ENCODE measurements around the gene DDX6. TPM values are rescaled to one million over a fixed set of nuclear protein-coding genes. Genes with fewer than 3 reads are reported as not detected.

The DDX6 gene
- total RNA-seq, 1 experiment from 2014 or later, result 52.8 TPM

- Histone ChIP-seq H2AFZ (ENCODE audit: low read length) (no peak overlapping the region), H3K27me3 (ENCODE audit: low read length) (no peaks in the 10 kb centered on the region), H3K9ac (ENCODE audit: low read length) (no peak overlapping the region), H3K9me3 (ENCODE audit: low read length) (no peaks in the 10 kb centered on the region), H3K4me3 (ENCODE audit: low read length) (no peak overlapping the region), H3K79me2 (ENCODE audit: low read length) (no peaks in the 10 kb centered on the region), H3K36me3 (ENCODE audit: insufficient read depth, low read length) (no peaks in the 10 kb centered on the region), H3K4me2 (ENCODE audit: low read depth, low read length, poor library complexity, severe bottlenecking) (no peak overlapping the region), H4K20me1 (ENCODE audit: insufficient read depth, low read depth, low read length) (no peaks in the 10 kb centered on the region), H3K4me1 (ENCODE audit: low read length) (no peaks in the 10 kb centered on the region), H3K27ac (ENCODE audit: low read length) (no peak overlapping the region), H3K9me2 (replicated peaks; ENCODE audit: insufficient read depth, low read length) (no peaks in the 10 kb centered on the region)
- no peak for DNase-seq
Measured at GRCh38 chr11:118799372-118799771, 8.4 kb upstream of the DDX6 start.

- Histone ChIP-seq H3K36me3 (ENCODE audit: insufficient read depth, low read length) (no peaks in the 10 kb centered on the region), H3K4me2 (ENCODE audit: low read depth, low read length, poor library complexity, severe bottlenecking) (no peak overlapping the region), H3K4me1 (ENCODE audit: low read length) (peaks cover 10% of the 10 kb centered on the region)
Measured at GRCh38 chr11:118797510-118797909, 6.5 kb upstream of the DDX6 start.

GRCh38 chr11:118792570-118793124, 1.7 kb upstream of the DDX6 start:
- H3K9me2 ChIP-seq (replicated peaks; ENCODE audit: insufficient read depth, low read length), result no peaks in the 10 kb centered on the region
- peak overlapping the region; percentile 90 for H3K4me3 ChIP-seq (ENCODE audit: low read length)
- H3K4me2 ChIP-seq (ENCODE audit: low read depth, low read length, poor library complexity, severe bottlenecking), result peak overlapping the region; percentile 77
- DNase-seq, result peak; percentile 92
- peaks cover 31% of the 10 kb centered on the region for H3K79me2 ChIP-seq (ENCODE audit: low read length)
- H3K27me3 ChIP-seq (ENCODE audit: low read length), result no peaks in the 10 kb centered on the region
- H4K20me1 ChIP-seq (ENCODE audit: insufficient read depth, low read depth, low read length), result no peaks in the 10 kb centered on the region
- H2AFZ ChIP-seq (ENCODE audit: low read length), result no peak overlapping the region
- no peaks in the 10 kb centered on the region for H3K36me3 ChIP-seq (ENCODE audit: insufficient read depth, low read length)
- H3K9ac ChIP-seq (ENCODE audit: low read length), result peak overlapping the region; percentile 96
- peaks cover 18% of the 10 kb centered on the region for H3K4me1 ChIP-seq (ENCODE audit: low read length)
- peak overlapping the region; percentile 94 for H3K27ac ChIP-seq (ENCODE audit: low read length)
- H3K9me3 ChIP-seq (ENCODE audit: low read length), result no peaks in the 10 kb centered on the region

More at GRCh38 chr11:118797510-118797909, 6.5 kb upstream of the DDX6 start:
- Histone ChIP-seq H3K27ac (ENCODE audit: low read length) (no peak overlapping the region), H3K9ac (ENCODE audit: low read length) (no peak overlapping the region), H3K9me2 (replicated peaks; ENCODE audit: insufficient read depth, low read length) (no peaks in the 10 kb centered on the region), H2AFZ (ENCODE audit: low read length) (no peak overlapping the region), H3K27me3 (ENCODE audit: low read length) (no peaks in the 10 kb centered on the region), H3K4me3 (ENCODE audit: low read length) (no peak overlapping the region), H4K20me1 (ENCODE audit: insufficient read depth, low read depth, low read length) (no peaks in the 10 kb centered on the region), H3K9me3 (ENCODE audit: low read length) (no peaks in the 10 kb centered on the region), H3K79me2 (ENCODE audit: low read length) (no peaks in the 10 kb centered on the region)
- DNase-seq, result no peak

- H4K20me1 ChIP-seq (ENCODE audit: insufficient read depth, low read depth, low read length), result no peaks in the 10 kb centered on the region
- no peaks in the 10 kb centered on the region for H3K9me3 ChIP-seq (ENCODE audit: low read length)
- peak; percentile 52 for DNase-seq
- H3K4me2 ChIP-seq (ENCODE audit: low read depth, low read length, poor library complexity, severe bottlenecking), result peak overlapping the region; percentile 77
- no peaks in the 10 kb centered on the region for H3K36me3 ChIP-seq (ENCODE audit: insufficient read depth, low read length)
- H3K9me2 ChIP-seq (replicated peaks; ENCODE audit: insufficient read depth, low read length), result no peaks in the 10 kb centered on the region
- peak overlapping the region; percentile 96 for H3K9ac ChIP-seq (ENCODE audit: low read length)
- H3K27ac ChIP-seq (ENCODE audit: low read length), result peak overlapping the region; percentile 94
- no peaks in the 10 kb centered on the region for H3K27me3 ChIP-seq (ENCODE audit: low read length)
- H2AFZ ChIP-seq (ENCODE audit: low read length), result no peak overlapping the region; the same call in 1 of the 2 replicates
- H3K79me2 ChIP-seq (ENCODE audit: low read length), result peaks cover 37% of the 10 kb centered on the region
- peaks cover 18% of the 10 kb centered on the region for H3K4me1 ChIP-seq (ENCODE audit: low read length)
- H3K4me3 ChIP-seq (ENCODE audit: low read length), result peak overlapping the region; percentile 90
Measured at GRCh38 chr11:118791961-118792569, 1.1 kb upstream of the DDX6 start.

- no peaks in the 10 kb centered on the region for H3K9me2 ChIP-seq (replicated peaks; ENCODE audit: insufficient read depth, low read length)
- H3K79me2 ChIP-seq (ENCODE audit: low read length), result peaks cover 52% of the 10 kb centered on the region
- DNase-seq, result peak; percentile 66
Measured at GRCh38 chr11:118790357-118791110, 430 bp downstream of the DDX6 start.

GRCh38 chr11:118789501-118790356, 1.2 kb downstream of the DDX6 start:
- no peaks in the 10 kb centered on the region for H4K20me1 ChIP-seq (ENCODE audit: insufficient read depth, low read depth, low read length)
- H3K9me2 ChIP-seq (replicated peaks; ENCODE audit: insufficient read depth, low read length), result no peaks in the 10 kb centered on the region
- DNase-seq, result peak; percentile 49
- peak overlapping the region; percentile 90 for H3K4me3 ChIP-seq (ENCODE audit: low read length)
- H3K4me2 ChIP-seq (ENCODE audit: low read depth, low read length, poor library complexity, severe bottlenecking), result peak overlapping the region; percentile 77
- no peaks in the 10 kb centered on the region for H3K9me3 ChIP-seq (ENCODE audit: low read length)
- H2AFZ ChIP-seq (ENCODE audit: low read length), result no peak overlapping the region
- H3K4me1 ChIP-seq (ENCODE audit: low read length), result peaks cover 28% of the 10 kb centered on the region
- peaks cover 5% of the 10 kb centered on the region; the same call in 1 of the 2 replicates for H3K36me3 ChIP-seq (ENCODE audit: insufficient read depth, low read length)
- H3K27me3 ChIP-seq (ENCODE audit: low read length), result no peaks in the 10 kb centered on the region
- H3K9ac ChIP-seq (ENCODE audit: low read length), result peak overlapping the region; percentile 96
- peaks cover 60% of the 10 kb centered on the region for H3K79me2 ChIP-seq (ENCODE audit: low read length)
- H3K27ac ChIP-seq (ENCODE audit: low read length), result peak overlapping the region; percentile 94

More at GRCh38 chr11:118790357-118791110, 430 bp downstream of the DDX6 start:
- Histone ChIP-seq H3K4me1 (ENCODE audit: low read length) (peaks cover 27% of the 10 kb centered on the region), H4K20me1 (ENCODE audit: insufficient read depth, low read depth, low read length) (no peaks in the 10 kb centered on the region), H3K9me3 (ENCODE audit: low read length) (no peaks in the 10 kb centered on the region), H2AFZ (ENCODE audit: low read length) (no peak overlapping the region; the same call in 1 of the 2 replicates), H3K9ac (ENCODE audit: low read length) (peak overlapping the region; percentile 96), H3K4me3 (ENCODE audit: low read length) (peak overlapping the region; percentile 90), H3K27ac (ENCODE audit: low read length) (peak overlapping the region; percentile 94), H3K27me3 (ENCODE audit: low read length) (no peaks in the 10 kb centered on the region), H3K36me3 (ENCODE audit: insufficient read depth, low read length) (no peaks in the 10 kb centered on the region), H3K4me2 (ENCODE audit: low read depth, low read length, poor library complexity, severe bottlenecking) (peak overlapping the region; percentile 77)

GRCh38 chr11:118786657-118787056, 4.3 kb downstream of the DDX6 start:
- no peak overlapping the region for H3K4me2 ChIP-seq (ENCODE audit: low read depth, low read length, poor library complexity, severe bottlenecking)
- H2AFZ ChIP-seq (ENCODE audit: low read length), result no peak overlapping the region
- no peak for DNase-seq
- no peaks in the 10 kb centered on the region for H4K20me1 ChIP-seq (ENCODE audit: insufficient read depth, low read depth, low read length)
- no peaks in the 10 kb centered on the region for H3K27me3 ChIP-seq (ENCODE audit: low read length)
- H3K4me3 ChIP-seq (ENCODE audit: low read length), result no peak overlapping the region
- H3K9me3 ChIP-seq (ENCODE audit: low read length), result no peaks in the 10 kb centered on the region
- H3K9me2 ChIP-seq (replicated peaks; ENCODE audit: insufficient read depth, low read length), result no peaks in the 10 kb centered on the region
- H3K27ac ChIP-seq (ENCODE audit: low read length), result no peak overlapping the region
- peaks cover 5% of the 10 kb centered on the region; the same call in 1 of the 2 replicates for H3K36me3 ChIP-seq (ENCODE audit: insufficient read depth, low read length)
- H3K79me2 ChIP-seq (ENCODE audit: low read length), result peaks cover 86% of the 10 kb centered on the region
- no peak overlapping the region for H3K9ac ChIP-seq (ENCODE audit: low read length)
- H3K4me1 ChIP-seq (ENCODE audit: low read length), result peaks cover 15% of the 10 kb centered on the region

Data from Karpas-422 (cell line).